ENCODE measurements around the gene ENAH. TPM values are rescaled to one million over a fixed set of nuclear protein-coding genes. Genes with fewer than 3 reads are reported as not detected.

The ENAH gene
- total RNA-seq, 1 experiment from 2014 or later, result 100 TPM

DNA sequence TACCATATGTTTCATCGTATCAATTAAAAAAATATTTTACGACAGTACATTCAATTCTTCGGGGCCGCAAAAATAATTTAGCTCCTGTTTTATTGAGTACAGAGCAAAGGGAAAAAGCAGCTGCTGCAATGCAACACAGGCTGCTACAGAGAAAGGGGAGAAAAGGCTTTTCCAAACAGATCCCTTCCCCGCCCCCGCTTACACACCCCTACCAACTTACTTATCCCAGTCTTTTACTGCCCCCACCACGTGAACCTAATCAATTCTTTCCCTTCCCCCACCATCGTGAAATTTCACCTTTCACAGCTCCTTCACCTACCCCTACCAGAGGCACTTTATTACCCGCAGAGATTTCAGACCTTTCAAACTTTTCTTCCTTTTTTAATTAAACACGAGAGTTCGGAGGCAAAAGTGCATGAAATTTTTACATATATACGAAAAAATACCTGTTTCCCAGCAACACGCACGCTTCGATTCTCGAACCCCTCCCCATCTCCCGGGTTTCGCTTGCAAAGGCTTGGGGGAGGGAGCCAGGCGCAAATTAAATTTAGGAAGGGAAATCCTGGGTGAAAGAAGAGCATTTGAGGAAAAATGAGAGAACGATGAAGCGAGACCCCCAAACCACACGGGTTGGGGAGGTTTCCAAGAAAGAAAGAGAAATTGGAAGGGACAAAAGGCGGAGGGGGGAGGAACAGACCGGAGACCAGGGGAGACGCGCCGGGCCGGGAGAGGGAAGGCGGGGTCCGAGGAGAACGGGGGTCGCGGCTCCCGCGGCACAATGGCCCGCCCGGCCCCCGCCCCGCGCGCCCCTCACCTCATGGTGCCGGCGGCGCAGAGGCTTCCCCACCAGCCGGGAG is 823 bp downstream of the ENAH start:
- no peak for DNase-seq (ENCODE audit: low read depth, low spot score)
- Histone ChIP-seq H3K9me2 (ENCODE audit: insufficient read depth) (no peaks in the 10 kb centered on the region), H3K9me3 (ENCODE audit: control insufficient read depth in 1 of 2, insufficient read depth in 1 of 2, low read depth in 1 of 2, low read length in 2 of 2) (no peaks in the 10 kb centered on the region), H3K4me2 (ENCODE audit: low read length) (peak overlapping the region; percentile 79), H3K9ac (ENCODE audit: low read length) (peak overlapping the region; percentile 86), H4K20me1 (ENCODE audit: insufficient read depth) (no peaks in the 10 kb centered on the region), H3K79me2 (ENCODE audit: insufficient read depth, low read length) (peaks cover 54% of the 10 kb centered on the region), H2AFZ (ENCODE audit: low read depth, low read length, poor library complexity, severe bottlenecking) (no peak overlapping the region), H3K27ac (ENCODE audit: low read depth, low read length) (peak overlapping the region; percentile 78), H3K27me3 (ENCODE audit: insufficient read depth, low read length) (no peaks in the 10 kb centered on the region), H3K4me1 (ENCODE audit: control insufficient read depth in 1 of 2, insufficient read depth in 2 of 2, low read length in 2 of 2) (peaks cover 34 to 45% of the 10 kb centered on the region in 2 experiments), H3K4me3 (replicated peaks in 1 of 2; ENCODE audit: low read depth in 1 of 2, low read length in 2 of 2) (peak overlapping the region; percentile 54 to 75), H3K36me3 (ENCODE audit: control insufficient read depth in 1 of 2, insufficient read depth in 2 of 2, low read length in 2 of 2) (no peaks in the 10 kb centered on the region)
- ChIA-PET CTCF (no interaction called here), POLR2A (interaction anchor here (0.7 to 0.9 kb wide), 3 partner anchors 11 to 112 kb away, joined by 3 to 4 read pairs (median 3); no protein-coding TSS in a partner anchor), RAD21 (ENCODE audit: low non-redundant PET in 1 of 2, low total read pairs in 2 of 2, uncharacterized antibody in 2 of 2, unreplicated experiment in 2 of 2) (no interaction called here)
- ATAC-seq, result peak; percentile 3
- TSS peak; percentile 53 for BruUV-seq (replicated peaks)
- intact Hi-C loops (cut with micrococcal nuclease), result loop anchor here (10.0 kb wide), 1 partner anchor 97 kb away; no protein-coding TSS in a partner anchor
- no peak for TF ChIP-seq ZFX (IDR thresholded peaks at IDR 0.05)
- no peak for TF ChIP-seq TCF7L2 (IDR thresholded peaks at IDR 0.05; ENCODE audit: borderline replicate concordance, extremely low read depth, insufficient read depth, insufficient read length)
- peak; percentile 64 for TF ChIP-seq EGR1 (IDR thresholded peaks at IDR 0.05; ENCODE audit: low read depth)
- TF ChIP-seq RAD21 (IDR thresholded peaks at IDR 0.05; ENCODE audit: low read depth), result 0 out of 2 replicates have a peak, but pooled peaks have one; percentile 23
- TF ChIP-seq, protein P1, sequence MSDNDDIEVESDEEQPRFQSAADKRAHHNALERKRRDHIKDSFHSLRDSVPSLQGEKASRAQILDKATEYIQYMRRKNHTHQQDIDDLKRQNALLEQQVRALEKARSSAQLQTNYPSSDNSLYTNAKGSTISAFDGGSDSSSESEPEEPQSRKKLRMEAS (IDR thresholded peaks at IDR 0.05), result peak; percentile 46; the same call in 1 of the 2 replicates

DNA sequence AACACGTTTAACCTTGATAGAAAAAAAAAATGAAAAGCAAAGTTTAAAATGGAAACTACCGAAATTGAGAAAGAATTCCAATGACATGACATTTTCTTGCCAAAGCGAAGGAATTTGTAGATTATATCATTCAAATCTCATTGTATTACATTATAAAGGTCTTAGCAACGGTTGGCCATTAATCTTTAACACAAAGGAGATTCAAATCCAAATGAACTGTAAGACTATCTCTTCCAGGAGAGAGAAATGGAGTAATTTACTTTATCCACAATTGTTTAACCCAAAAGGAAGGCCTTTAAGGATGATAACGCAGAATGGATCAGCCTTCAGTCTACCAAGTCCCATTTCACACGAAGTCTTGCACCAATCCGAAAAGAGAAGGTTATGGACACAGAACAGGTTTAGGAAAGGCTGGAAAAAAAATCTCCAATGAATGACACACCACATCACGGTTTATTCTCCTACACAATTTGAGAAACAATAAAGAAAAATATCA is 1.5 kb downstream of the ENAH start:
- Histone ChIP-seq H3K4me3 (replicated peaks in 1 of 2; ENCODE audit: low read depth in 1 of 2, low read length in 2 of 2) (peak overlapping the region; percentile 54 to 75), H3K4me1 (ENCODE audit: control insufficient read depth in 1 of 2, insufficient read depth in 2 of 2, low read length in 2 of 2) (peaks cover 28 to 40% of the 10 kb centered on the region in 2 experiments), H3K27me3 (ENCODE audit: insufficient read depth, low read length) (no peaks in the 10 kb centered on the region), H3K79me2 (ENCODE audit: insufficient read depth, low read length) (peaks cover 60% of the 10 kb centered on the region), H3K9me2 (ENCODE audit: insufficient read depth) (no peaks in the 10 kb centered on the region), H2AFZ (ENCODE audit: low read depth, low read length, poor library complexity, severe bottlenecking) (no peak overlapping the region), H3K27ac (ENCODE audit: low read depth, low read length) (no peak overlapping the region; the same call in 1 of the 2 replicates), H4K20me1 (ENCODE audit: insufficient read depth) (no peaks in the 10 kb centered on the region), H3K9me3 (ENCODE audit: control insufficient read depth in 1 of 2, insufficient read depth in 1 of 2, low read depth in 1 of 2, low read length in 2 of 2) (no peaks in the 10 kb centered on the region), H3K36me3 (ENCODE audit: control insufficient read depth in 1 of 2, insufficient read depth in 2 of 2, low read length in 2 of 2) (no peaks in the 10 kb centered on the region), H3K4me2 (ENCODE audit: low read length) (peak overlapping the region; percentile 79), H3K9ac (ENCODE audit: low read length) (peak overlapping the region; percentile 86)
- intact Hi-C loops (cut with micrococcal nuclease), result loop anchor here (10.0 kb wide), 1 partner anchor 97 kb away; no protein-coding TSS in a partner anchor
- CTCF ChIA-PET, result no interaction called here
- POLR2A ChIA-PET, result no interaction called here
- DNase-seq (ENCODE audit: low read depth, low spot score), result no peak
- BruUV-seq (replicated peaks), result no TSS peak
- TF ChIP-seq, protein P2, sequence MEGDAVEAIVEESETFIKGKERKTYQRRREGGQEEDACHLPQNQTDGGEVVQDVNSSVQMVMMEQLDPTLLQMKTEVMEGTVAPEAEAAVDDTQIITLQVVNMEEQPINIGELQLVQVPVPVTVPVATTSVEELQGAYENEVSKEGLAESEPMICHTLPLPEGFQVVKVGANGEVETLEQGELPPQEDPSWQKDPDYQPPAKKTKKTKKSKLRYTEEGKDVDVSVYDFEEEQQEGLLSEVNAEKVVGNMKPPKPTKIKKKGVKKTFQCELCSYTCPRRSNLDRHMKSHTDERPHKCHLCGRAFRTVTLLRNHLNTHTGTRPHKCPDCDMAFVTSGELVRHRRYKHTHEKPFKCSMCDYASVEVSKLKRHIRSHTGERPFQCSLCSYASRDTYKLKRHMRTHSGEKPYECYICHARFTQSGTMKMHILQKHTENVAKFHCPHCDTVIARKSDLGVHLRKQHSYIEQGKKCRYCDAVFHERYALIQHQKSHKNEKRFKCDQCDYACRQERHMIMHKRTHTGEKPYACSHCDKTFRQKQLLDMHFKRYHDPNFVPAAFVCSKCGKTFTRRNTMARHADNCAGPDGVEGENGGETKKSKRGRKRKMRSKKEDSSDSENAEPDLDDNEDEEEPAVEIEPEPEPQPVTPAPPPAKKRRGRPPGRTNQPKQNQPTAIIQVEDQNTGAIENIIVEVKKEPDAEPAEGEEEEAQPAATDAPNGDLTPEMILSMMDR (IDR thresholded peaks at IDR 0.05 in 2 of 3, conservative IDR thresholded peaks at IDR 0.05 in 1 of 3; ENCODE audit: borderline replicate concordance in 1 of 3, insufficient read depth in 1 of 3, low read depth in 2 of 3, low read length in 2 of 3), result no peak
- no peak for ATAC-seq
- RAD21 ChIA-PET (ENCODE audit: low non-redundant PET in 1 of 2, low total read pairs in 2 of 2, uncharacterized antibody in 2 of 2, unreplicated experiment in 2 of 2), result no interaction called here
